H1 (cell line): ENCODE measurements around the gene PAK2. TPM values are rescaled to one million over a fixed set of nuclear protein-coding genes. Genes with fewer than 3 reads are reported as not detected.

ENCODE experiments used
- BRCA1 ChIP-seq: IDR thresholded peaks from 2 replicates; pipeline ENCODE4 v1.6.1; 2012; ENCODE audit warnings: low read depth, low read length, improper control_type of control experiment
- PHF8 ChIP-seq: fragments of 200-600 bp; sonication (generic); conservative IDR thresholded peaks from 2 replicates; pipeline ENCODE4 v1.7.1; 2012; ENCODE audit warnings: low read depth, mild to moderate bottlenecking, inconsistent platforms, low read length, moderate library complexity
- RXRA ChIP-seq: IDR thresholded peaks from 2 replicates; pipeline ENCODE4 v1.6.1; 2011; ENCODE audit warnings: low read depth, mild to moderate bottlenecking, low read length, moderate library complexity; ENCODE audit not compliant: insufficient read depth
- TCF12 ChIP-seq: IDR thresholded peaks from 2 replicates; pipeline ENCODE4 v1.6.1; 2011; ENCODE audit warnings: low read depth, mild to moderate bottlenecking, low read length
- polyA plus RNA-seq, 7 experiments: library from polyadenylated mRNA; depleted of rRNA in 3 of 7; stranded (reverse) in 5 of 7; unstranded in 2 of 7; fragments of >200 nt in 5 of 7; fragments of 200-250 nt in 2 of 7; gene quantifications; 1 replicate in 5 of 7; 2 replicates in 1 of 7; 4 replicates in 1 of 7; pipeline versions ENCODE4 v1.2.1 to v1.2.3, GENCODE V29; 2011 to 2013; ENCODE audit warnings: missing spikeins in 2 of 7, mixed read lengths in 2 of 7
- total RNA-seq: library from RNA; stranded (reverse); fragmentation: NEBNext Ultra II Directional; extraction: Animal tissue kit (Norgen Biotek cat#: 25700); gene quantifications from 2 replicates; pipeline ENCODE4 v1.2.1, GENCODE V29; 2021

Gene PAK2
- total and polyA plus RNA-seq, 2 of the 8 experiments (the other 6 are each of a cell fraction or from before 2014, with no cell fraction given), result 13.1 to 60.5 TPM

DNA sequence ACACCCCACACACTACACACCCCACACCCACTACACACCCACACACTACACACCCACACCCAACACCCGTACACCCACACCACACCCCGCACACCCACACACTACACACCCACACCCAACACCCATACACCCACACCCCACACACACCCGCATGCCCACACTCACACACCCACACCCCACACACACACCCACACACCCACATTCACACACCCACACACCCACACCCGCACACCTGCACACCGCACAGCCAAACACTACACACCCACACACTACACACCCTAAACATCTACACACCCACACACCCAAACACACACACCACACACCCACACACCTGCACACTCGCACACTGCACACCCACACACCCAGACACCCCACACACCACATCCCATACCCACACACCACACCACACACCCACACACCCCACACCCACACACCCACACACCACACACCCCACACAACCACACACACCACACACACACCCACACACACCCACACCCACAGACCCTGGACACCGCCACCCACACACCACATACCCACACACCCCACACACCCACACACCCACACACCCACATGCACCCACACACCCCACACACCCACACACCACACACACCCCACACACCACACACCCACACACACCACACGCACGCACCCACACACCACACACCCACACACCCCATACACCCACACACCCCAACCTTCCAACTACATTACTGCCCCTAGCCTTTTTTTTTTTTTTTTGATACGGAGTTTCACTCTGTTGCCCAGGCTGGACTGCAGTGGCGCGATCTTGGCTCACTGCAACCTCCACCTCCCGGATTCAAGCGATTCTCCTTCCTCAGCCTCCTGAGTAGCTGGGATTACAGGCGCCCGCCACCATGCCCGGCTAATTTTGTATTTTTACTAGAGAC is 44.5 kb upstream of the PAK2 start (continued):
- no peak for TF ChIP-seq PHF8
- TF ChIP-seq TCF12, result no peak
- TF ChIP-seq RXRA, result no peak
- no peak for TF ChIP-seq BRCA1
